Fibroblast of skin of left quadriceps (primary cell): Measurements from ENCODE around the gene WNK4.
"Not testable (repeated sequence)": the region's sequence is repeated elsewhere in the genome, so short reads cannot be mapped to it uniquely, and the experiment has no call there.

Source experiments
- DNase-seq, 2 experiments: peaks; one replicate each; pipeline ENCODE4 v3.0.0-alpha.2; 2013; ENCODE audit warnings: low read depth in 2 of 2

The WNK4 gene

GRCh38 chr17:42779936-42780850, at the start of gene WNK4:
Gene WNK4 (plus strand): TSS chr17:42780610. CDS start chr17:42780699, 89 bp downstream.
- no peak for DNase-seq

- no peak for DNase-seq
These were observed 39.7 kb upstream of the WNK4 start for GRCh38 chr17:42740699-42741098.

- DNase-seq = not testable (repeated sequence)
These were observed 37.5 kb upstream of the WNK4 start for GRCh38 chr17:42742916-42743315.

- no peak for DNase-seq
These were observed 36.7 kb upstream of the WNK4 start for GRCh38 chr17:42743595-42744282.

GRCh38 chr17:42744283-42744805, 36.1 kb upstream of the WNK4 start:
- no peak for DNase-seq

GRCh38 chr17:42744806-42745617, 35.4 kb upstream of the WNK4 start, which contains the start of gene EZH1:
Gene EZH1 (minus strand): TSS chr17:42745040. CDS start chr17:42728941, 16,099 bp downstream.
- peak; percentile 79 to 81 for DNase-seq

GRCh38 chr17:42748202-42748907, 32.1 kb upstream of the WNK4 start:
- no peak for DNase-seq

- DNase-seq = no peak
These were observed 31.3 kb upstream of the WNK4 start for GRCh38 chr17:42748908-42749798.

GRCh38 chr17:42750739-42751344, 29.6 kb upstream of the WNK4 start:
- DNase-seq = no peak

GRCh38 chr17:42751628-42752027, 28.8 kb upstream of the WNK4 start:
- DNase-seq = no peak

- no peak for DNase-seq
These were observed 25.6 kb upstream of the WNK4 start for GRCh38 chr17:42754782-42755181.

GRCh38 chr17:42759982-42760651, 20.3 kb upstream of the WNK4 start:
- no peak for DNase-seq

- DNase-seq = no peak
These were observed 19.5 kb upstream of the WNK4 start, which contains the start of gene RAMP2 for GRCh38 chr17:42760652-42761581. Gene RAMP2 (plus strand): TSS chr17:42761227. CDS start chr17:42761262, 35 bp downstream.

- no peak for DNase-seq
These were observed 18.8 kb upstream of the WNK4 start for GRCh38 chr17:42761638-42762037.

- no peak for DNase-seq
These were observed 14.3 kb upstream of the WNK4 start for GRCh38 chr17:42766124-42766523.

GRCh38 chr17:42767512-42767911, 12.9 kb upstream of the WNK4 start:
- no peak for DNase-seq

GRCh38 chr17:42768006-42768405, 12.4 kb upstream of the WNK4 start:
- DNase-seq = not testable (repeated sequence)

- DNase-seq = not testable (repeated sequence)
These were observed 10.4 kb upstream of the WNK4 start for GRCh38 chr17:42769964-42770363.
